KBM-7 (cell line): ENCODE measurements around the gene PRADC1.
"Not testable (repeated sequence)": the region's sequence is repeated elsewhere in the genome, so short reads cannot be mapped to it uniquely, and the experiment has no call there.

ENCODE experiments used
- DNase-seq: peaks from one replicate; pipeline ENCODE4 v3.0.0-alpha.2; 2015
- in situ Hi-C: fragments of 300-500 bp; cut with MboI; formaldehyde crosslinking; loops from 2 replicates; pipeline ENCODE4 v1.14.3; 2020; ENCODE audit warnings: low sequenced_read_pairs, low pct_unique_long_range_greater_than_20kb, mixed read lengths

PRADC1 gene

DNA sequence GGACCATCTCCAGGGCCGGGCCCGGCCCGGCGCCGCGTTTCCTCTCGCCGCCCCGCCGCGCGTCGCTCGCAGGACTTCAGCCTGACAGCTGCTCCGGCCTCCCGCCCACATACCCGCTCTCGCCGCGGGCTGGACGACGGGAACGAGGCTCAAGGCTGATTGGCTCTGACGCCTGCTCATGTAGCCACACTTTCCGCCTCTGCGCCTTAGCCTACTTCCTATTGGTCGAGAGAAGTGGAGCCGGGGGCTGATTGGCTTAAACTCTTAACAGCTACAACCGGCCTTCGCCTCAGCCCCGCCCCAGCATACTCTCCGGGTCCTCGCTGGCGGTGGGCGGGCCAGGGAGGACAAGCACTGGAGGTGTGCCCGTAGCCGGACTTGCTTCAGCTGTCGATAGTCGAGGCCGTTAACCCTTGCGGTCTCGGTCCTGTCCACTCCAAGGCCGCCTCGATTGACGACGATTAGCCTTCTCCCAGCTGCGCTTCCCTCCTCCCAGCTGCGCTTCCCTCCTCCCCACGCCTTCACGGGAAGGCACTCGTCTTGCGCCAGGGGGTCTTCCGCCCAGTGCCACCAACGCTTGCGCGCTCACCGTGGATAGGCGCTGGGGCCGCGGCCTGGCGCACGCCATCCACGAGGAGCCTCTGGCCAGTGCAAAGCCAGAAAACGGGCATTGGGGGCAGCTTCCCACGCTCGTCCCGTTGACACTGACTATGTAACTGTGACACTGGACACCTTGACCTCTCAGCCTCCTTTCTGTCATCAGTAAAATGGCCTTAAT lies at the start of gene PRADC1:
PRADC1 (minus strand) TSS at position 86 of the 778 bp plus-strand sequence; CDS start at position 7, 79 bp downstream.
- in situ Hi-C loops = no loop called here
- DNase-seq = peak; percentile 98

DNA sequence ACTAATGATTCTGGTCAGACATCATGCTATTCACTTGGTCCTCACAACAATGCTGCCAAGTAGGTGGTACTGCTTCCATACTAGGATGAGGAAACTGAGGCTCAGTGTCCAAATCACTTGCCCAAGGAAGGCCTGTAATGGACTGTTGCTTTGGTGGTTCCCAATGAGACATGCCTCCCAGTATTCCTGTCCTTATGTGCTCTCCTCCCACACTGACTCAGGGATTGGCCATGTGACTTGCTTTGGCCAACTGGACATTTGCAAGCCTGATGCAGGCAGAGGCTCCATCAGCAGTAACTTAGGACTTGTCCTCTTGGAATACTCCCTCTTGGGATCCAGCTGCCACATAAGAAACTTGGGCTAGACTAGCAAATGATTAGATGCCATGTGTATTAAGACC lies 48.2 kb upstream of the PRADC1 start:
- no peak for DNase-seq
- in situ Hi-C loops = no loop called here

DNA sequence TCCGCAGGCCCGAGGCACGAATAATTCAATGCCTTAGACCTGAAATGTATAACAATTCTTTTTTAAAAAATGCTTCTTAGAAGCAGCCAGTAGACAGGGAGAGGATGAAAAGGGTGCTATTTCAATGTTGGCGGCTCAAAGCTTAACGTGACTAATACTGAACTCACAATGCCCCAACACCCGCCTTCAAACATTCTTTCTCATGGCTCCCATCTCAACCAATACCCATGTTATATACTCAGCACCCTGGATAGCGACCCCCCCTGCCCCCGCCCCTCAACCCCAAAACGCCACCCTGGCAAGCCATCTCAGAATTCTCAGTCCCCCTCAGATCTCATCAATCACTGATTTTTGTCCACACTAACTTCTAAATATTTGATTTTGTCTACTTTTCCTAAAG lies 46.8 kb upstream of the PRADC1 start:
- in situ Hi-C loops = no loop called here
- DNase-seq = no peak

DNA sequence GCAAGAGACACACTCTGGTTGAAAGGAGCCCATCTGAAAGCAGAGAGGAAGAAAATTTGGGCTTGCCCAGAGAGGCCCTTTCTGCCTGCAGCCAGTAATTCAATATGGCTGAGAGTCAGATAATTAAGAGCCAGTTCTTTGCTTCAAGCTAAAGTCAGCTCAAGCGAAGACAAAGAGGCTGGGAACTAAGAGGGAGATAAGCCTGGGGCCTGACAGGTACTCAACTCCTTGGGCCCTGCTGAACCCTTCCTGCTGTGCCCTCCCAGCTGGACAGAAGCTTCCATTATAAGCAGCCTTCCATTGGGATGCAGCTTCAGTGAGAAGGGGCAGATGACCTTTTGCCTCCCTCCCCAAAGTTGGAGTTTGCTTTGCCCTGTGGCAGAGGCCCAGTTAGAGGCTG lies 39.2 kb upstream of the PRADC1 start:
- no peak for DNase-seq
- in situ Hi-C loops = no loop called here

- no peak for DNase-seq
- in situ Hi-C loops = no loop called here
These were observed 36.8 kb upstream of the PRADC1 start for GRCh38 chr2:73269686-73270465.

DNA sequence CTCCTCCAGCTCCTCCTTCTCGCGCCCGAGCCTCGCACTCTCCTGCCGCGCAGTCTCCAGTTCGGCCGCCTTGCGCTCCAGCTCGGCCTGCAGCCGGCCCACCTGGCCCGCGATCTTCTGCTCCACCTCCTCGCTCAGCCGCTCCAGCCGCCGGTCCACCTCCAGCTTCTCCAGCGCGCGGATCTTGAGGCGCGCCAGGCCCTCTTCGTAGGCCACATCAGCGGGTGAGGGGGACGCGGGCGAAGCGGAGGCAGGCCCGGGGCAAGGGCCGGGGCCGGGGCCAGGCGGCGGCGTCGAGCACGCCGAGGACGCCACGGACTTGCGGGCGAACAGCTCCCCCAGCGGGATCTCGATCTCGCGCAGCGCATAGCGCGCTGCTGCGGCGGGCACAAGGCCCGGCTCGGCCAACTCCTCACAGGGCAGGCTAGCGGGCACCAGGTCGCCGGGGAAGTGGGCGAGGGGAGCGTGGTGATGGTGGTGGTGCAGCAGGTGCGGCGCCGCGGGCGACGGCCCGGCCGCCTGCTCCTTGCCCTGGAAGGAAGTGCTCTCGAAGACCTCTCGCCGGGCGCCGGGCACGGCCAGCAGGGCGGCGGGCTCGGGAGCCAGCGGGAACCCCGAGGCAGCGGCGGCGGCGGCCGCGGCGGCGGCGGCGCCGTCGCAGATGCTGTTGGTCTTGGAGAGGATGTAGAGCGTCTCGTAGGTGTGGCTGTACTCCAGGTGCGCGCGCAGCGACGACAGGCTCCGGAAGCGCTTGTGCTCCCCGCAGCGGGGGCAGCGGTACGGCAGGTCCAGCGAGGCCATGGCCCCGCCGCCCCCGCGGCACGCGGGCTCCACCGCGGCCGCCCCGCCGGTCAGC lies 36.0 kb upstream of the PRADC1 start:
- in situ Hi-C loops = no loop called here
- no peak for DNase-seq

GRCh38 chr2:73268366-73268829 lies 35.4 kb upstream of the PRADC1 start:
- DNase-seq = no peak
- in situ Hi-C loops = no loop called here

GRCh38 chr2:73267008-73267407 lies 34.0 kb upstream of the PRADC1 start:
- in situ Hi-C loops = no loop called here
- no peak for DNase-seq

- in situ Hi-C loops = no loop called here
- no peak for DNase-seq
These were observed 33.2 kb upstream of the PRADC1 start for GRCh38 chr2:73266061-73266901.

DNA sequence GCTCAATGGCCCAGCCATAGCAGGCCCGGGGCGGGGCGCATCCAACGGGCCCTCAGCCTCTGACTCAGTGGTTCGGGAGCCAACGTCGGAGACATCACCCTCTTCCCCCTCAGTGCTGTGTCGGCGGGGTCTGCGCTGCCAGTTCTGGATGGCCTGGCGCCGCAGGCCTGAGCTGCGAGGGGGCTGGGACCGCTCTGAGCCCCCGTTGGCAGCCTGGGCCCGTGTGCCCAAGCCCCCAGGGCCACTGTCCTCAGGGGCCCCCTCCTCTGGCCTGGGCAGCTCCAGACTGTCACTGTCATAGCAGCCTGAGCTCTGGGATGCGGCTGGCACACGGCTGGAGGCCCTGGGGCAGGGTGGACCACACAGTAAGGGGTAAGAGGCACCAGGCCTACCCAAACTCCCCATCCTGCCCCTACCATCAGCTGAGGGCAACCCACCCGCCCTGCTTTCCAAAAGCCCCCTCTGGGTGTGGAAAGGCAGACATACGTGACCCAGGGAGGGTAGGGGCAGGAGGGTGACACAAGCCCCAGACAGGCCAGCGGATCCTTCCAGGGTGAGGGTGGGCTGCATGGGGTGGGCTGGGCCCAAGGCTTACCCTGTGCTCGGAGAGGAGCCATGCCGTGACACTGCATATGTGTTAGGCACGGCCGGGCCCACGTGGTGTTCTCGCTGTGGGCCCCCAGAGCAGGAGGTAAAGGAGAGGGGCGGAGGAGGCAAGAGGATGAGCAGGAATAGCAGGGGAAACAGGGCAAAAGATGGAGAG lies 32.4 kb upstream of the PRADC1 start:
- in situ Hi-C loops = no loop called here

DNA sequence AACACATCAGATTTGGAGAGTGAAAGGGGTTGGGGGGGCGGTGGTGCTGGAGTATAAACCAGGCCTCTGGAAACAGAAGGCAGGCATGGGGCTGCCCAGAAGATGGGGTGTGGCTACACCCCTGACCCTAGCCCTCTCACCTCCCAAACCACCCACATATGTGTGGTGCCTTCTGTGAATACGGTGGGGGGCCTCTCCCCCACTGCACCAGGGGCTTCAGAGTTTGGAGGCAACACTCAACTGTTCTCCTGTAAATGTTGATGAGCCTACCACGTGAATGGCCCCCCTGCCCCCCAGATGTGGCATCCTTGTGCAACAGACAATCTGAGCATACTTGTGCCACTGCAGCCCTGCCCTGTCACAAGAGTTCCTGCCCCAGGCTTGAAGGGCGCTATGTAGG lies 31.7 kb upstream of the PRADC1 start:
- in situ Hi-C loops = no loop called here
- no peak for DNase-seq

More for the DNA sequence above, 32.4 kb upstream of the PRADC1 start:
- no peak for DNase-seq

DNA sequence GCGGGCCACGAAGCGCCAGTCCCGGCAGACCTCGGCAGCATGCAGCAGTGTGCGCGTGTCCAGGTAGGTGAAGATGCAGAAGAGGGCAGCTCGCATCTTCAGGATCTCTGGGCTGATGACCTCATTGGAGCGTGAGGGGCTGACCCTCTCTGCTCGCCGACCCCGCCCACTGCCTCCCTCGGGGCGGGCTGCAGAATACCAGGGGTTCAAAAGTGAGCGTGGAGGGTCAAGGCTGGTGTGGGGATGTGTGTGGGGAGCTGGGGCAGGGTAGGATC lies 31.2 kb upstream of the PRADC1 start:
- DNase-seq = no peak
- in situ Hi-C loops = no loop called here

DNA sequence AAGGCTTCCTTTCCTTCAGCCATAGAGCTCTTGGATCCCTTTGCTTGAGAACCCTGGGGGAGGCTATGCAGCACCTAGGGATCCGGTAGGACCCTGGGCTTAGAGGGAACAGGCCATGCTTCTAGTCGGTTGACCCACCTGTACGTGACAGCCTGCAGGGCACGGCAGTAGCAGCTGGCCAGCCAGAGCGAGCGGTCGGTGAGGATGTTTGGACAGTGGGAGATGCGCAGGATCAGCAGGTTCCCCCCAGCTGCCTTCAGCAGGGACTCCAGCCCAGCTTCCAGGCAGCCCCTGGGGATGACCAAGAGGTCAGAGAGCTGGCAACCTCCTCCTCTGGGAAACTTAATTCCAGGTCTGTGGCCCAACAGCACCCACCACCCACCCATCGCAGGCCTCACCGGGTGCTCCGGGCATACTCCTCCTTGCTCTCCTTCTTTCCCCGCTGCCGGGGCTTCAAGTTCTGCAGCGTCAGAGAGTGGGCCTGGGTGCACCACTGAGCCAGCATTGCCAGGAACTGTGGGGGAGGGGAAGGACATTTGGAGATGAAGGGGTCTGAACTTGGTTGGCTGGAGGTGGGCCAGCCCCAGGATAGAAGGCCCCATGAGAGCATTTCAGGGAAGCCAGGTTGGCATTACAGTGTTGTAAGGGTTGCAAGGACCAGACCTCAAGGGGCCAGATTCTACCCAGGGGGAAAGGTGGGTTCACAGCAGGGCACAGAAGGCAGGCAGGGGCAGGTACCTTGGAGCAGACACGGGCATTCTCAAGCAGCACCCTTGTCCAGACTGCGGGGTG lies 30.7 kb upstream of the PRADC1 start:
- in situ Hi-C loops = no loop called here

GRCh38 chr2:73262691-73263429 lies 29.8 kb upstream of the PRADC1 start:
- not testable (repeated sequence) for DNase-seq

More for the DNA sequence above, 30.7 kb upstream of the PRADC1 start:
- DNase-seq = no peak

GRCh38 chr2:73262108-73262651 lies 29.1 kb upstream of the PRADC1 start:
- no peak for DNase-seq
- in situ Hi-C loops = no loop called here

More at GRCh38 chr2:73262691-73263429, 29.8 kb upstream of the PRADC1 start:
- in situ Hi-C loops = not testable (repeated sequence)

GRCh38 chr2:73260338-73260984 lies 27.4 kb upstream of the PRADC1 start:
- DNase-seq = peak; percentile 43
- in situ Hi-C loops = no loop called here
